Glomerular visceral epithelial cell (primary cell): ENCODE data around the gene P2RY8.

Experiments
- DNase-seq: peaks from one replicate; pipeline ENCODE4 v3.0.0-alpha.2; 2016; ENCODE audit errors: extremely low spot score

The P2RY8 gene

GRCh38 chrX:1419545-1420355 lies 117.2 kb downstream of the P2RY8 start:
- no peak for DNase-seq

- no peak for DNase-seq
Measured at GRCh38 chrX:1418901-1419544, 118.0 kb downstream of the P2RY8 start.

DNA sequence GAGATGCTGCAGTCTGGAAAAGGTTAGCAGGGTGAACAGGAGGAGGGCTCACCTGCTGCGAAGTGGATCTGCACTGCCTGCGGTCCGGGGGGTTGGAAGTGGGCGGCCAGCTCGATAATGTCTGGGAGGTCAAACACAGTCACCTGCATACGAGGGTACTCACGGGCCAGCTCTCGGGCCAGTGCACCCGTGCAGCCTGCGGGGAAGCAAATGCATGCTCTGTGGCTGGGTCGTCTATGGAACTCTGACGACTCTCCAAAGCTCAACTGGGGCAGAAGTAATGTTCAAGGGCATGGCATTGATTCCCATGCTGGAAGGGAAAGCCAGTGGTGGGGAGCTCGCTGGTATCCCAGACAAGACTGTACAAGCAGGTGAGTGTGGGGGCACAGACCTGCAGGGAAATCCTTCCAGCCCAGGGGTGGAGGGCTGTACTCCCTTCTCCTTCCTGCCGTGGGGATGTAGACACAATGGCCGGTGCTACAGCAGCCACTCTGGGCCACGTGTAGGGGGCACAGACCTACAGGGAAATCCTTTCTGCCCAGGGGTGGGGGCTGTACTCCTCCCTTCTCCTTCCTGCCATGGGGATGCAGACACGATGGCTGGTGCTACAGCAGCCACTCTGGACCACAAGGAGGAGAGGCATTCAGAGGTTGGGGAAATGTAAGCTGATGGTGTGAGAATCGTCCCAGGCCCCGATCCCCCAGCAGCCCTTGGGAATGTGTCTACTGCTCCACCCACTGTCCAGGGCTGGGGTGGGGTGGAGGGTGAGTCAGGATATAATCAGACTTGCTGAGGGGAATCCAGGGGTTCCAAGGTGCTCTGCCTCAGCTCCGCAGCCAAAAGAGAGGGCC lies 118.8 kb downstream of the P2RY8 start:
- DNase-seq, result no peak

- DNase-seq, result no peak
Measured at GRCh38 chrX:1416965-1417760, 119.8 kb downstream of the P2RY8 start.

DNA sequence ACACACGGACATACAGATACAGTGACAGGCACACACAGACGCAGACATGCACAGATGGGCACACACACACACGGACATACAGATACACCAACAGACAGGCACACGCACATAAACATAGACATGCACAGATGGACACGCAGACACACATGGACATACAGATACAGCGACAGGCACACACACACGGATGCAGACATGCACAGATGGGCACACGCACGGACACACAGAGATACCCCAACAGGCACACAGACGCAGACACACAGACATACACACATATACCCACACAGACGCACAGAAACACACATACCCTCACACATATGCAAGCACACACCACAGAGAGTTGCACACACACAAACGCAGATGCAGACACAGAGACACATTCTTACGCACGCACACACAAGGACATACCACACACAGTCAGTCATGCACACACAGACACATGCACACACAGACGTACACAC lies 120.6 kb downstream of the P2RY8 start:
- DNase-seq, result no peak
